HG02678 (cell line): ENCODE measurements around the gene HOATZ.

Experiments used
- ATAC-seq: cut with Tn5 transposase; IDR thresholded peaks from one replicate; pipeline ENCODE4 v1.9.1; 2021; ENCODE audit warnings: mild to moderate bottlenecking, moderate library complexity; ENCODE audit not compliant: unreplicated experiment

HOATZ gene

DNA sequence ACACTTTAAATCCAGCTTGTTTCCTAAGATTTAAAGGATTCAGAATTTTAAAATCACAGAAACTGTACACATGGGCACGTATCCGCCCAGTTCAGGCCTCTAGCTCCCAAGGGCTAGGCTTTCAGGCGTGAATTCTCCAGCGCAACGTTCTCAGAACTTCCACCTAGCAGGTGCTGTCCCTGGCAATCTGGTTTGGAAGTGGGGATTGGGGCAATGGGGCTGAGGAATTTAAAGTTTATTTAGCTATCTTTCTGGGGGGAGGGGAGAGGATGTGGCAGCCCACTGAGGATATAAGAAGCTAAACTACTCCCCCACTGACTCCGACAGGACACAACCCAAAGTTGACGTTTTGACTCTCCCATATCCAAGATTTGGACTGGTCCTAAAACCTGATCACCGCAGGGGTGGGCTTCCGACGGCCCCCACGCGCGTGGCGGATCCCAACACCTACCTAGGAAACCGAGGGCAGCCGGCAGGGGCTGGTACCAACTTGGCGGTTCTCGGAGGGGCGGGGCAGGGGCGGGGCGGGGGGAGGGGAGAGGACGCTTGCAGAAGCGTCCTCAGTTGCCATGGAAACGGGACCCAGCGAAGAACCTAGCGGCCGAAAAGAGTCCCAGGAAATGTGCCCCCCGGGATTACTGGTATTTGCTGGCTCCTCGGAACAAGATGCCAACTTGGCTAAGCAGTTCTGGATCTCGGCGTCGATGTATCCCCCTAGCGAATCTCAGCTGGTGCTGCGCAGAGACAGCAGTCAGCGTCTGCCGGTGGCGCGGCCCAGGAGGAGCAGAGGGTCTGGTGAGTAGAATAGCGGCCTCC, at the start of gene HOATZ:
TSS of gene HOATZ (plus strand) at position 563 of the 816 bp plus-strand sequence. CDS start at position 570, 7 bp downstream.
- no peak for ATAC-seq

DNA sequence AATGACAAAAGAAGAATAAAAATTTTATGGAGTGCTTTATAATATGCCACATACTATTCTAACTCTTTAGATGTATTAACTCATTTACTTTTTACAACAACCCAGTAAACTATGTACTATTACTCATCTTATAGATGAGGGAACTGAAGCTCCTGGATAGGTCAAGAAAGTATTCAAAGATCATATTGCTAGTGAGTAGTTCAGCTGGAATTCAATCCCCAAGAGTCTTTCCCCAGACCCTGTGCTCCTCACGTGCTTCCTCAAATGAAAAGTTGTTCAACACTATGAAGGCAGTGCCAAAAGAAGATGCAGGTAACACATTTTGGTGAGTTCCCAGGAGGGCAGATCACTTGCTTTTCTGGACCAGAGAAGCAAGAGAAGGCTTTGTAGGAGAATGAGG, 49.2 kb upstream of the HOATZ start:
- ATAC-seq = no peak

DNA sequence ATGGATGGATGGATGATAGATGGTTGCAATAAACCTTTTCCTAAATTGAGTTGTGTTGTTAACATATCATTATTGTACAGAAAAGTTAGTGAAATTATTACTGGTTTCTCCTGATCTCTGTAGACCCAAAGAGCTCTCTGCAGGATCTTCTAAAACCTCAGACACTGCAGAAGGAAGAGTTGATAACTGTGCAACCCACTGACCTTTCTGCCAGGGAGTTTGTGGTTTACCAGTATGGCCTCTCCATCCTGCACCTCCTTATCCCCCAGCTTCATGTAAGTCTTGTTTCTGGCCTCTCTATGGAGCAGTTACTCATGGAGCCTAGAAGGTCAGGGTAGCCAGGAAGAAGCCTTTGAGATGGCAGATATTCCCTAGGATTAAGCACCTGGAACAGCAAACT, 48.0 kb upstream of the HOATZ start:
- no peak for ATAC-seq

DNA sequence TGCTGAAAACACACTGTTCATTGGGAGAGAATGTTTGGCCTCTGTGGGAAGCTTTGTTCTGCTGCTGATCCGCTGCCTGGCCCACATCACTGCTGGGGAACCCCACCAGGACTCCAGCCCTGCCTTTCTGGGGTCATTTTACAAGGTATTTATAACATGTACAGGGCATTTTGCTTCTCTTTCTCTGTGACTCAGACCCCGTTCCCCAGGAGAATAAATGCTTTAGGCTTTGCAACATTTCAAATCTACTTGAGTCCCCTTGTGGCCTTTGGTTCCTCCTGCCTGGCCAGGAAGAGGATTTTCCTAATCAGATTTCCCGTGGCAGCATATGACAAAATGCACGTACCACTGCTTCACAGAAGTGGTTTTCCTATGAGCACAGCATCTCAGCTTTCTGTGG, 45.4 kb upstream of the HOATZ start:
- no peak for ATAC-seq

DNA sequence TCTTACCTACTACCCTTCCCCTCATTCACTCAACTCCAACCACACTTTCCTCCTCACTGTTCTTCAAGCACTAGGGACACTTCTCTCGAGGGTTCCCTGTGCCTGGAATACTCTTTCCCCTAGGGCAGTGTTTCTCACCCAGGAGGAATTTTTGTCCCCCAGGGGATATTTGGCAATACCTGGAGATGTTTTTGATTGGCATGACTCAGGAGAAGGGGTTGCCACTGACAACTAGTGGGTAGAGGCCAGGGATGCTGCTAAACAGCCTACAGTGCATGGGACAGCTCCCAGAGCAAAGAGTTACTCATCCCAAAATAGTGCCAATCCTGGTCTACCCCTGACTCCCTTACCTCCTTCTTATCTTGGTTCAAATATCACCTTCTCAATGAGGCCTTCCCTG, 42.4 kb upstream of the HOATZ start:
- ATAC-seq = no peak

DNA sequence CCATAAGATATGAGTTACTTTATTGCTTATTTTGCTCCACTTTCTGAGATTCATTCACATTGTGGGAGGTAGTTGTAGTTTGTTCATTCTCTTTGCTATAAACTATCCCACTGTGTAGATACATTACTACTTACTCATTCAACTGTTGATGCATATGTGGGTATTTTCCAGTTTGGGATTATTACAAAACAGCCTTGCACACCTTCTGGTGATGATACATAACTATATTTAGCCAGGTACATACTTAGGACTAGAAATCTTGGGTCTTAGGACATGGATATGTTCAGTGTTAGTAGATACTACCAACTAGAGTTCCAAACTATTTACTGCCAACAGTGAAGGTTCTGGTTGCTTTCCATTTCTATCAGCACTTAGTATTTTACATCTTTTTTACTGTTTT, 40.1 kb upstream of the HOATZ start:
- ATAC-seq = no peak

DNA sequence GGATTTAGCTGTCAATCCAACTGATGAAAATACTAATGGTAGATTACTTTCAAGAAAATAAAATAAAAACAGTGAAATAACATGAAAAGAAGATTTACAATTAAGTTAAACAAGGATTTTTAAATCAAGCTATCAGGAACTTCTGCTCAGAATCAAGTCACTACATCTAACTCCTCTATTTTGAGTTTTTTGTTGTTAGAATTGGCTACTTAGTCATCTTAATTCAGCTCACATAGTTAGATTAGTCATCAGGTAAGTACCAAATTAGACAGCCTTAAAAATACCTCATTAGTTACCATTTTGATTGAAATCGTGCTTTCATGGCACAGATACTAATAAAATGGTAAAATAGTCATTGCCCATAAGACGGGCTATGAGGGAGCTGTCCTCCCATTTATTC, 38.2 kb upstream of the HOATZ start:
- no peak for ATAC-seq

DNA sequence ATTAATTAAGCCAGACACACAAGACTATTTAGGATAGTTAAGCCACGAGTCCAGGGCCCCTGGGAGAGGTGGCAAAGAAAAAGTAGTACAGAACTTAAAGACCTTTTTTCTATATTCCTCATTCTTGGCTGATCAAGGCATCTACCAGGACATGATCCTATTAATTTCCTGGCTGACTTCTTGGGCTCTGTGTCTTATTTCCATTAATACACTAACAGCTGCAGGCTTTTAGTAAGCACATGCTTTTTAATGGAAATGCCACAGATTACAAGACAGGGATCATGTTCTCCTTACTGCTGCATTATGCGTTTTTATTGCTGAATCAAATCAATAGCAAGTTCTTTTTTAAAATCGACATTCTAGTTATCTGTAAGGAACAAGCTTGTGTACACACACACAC, 37.6 kb upstream of the HOATZ start:
- ATAC-seq = no peak

DNA sequence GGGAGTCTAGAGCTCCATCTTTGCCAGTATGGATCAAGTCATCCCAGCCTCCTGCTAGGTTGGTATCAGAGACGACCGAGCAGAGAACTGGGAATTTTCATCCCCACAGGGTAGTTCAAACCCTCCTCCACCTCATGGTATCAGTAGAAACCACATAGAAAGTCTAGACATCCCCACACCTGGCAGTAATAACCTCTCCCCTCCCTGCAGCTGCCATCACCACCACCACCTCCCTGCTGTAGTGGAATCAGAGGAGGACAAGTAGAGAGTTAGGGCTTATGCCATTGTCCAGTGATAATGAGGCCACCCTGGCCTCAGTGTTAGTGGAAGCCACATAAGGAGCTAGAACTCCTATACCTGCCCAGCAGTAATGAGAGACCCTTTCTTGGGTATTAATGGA, 36.7 kb upstream of the HOATZ start:
- ATAC-seq = no peak

DNA sequence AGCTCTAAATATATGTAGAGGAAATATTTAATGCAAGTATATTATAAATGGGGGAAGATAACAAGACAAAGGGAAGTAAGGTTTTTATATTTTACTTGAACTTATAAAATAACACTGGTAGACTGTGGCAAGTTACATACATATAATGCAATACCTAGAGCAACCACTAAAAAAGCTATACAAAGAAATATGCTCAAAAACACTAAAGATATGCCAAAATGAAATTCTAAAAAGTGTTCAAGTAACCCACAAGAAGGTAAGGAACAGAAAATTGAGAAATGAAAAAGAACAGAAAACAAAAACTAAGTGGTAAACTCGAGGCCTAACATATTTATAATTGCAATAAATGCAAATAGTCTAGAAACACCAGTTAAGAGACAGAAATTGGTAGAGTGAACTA, 34.9 kb upstream of the HOATZ start:
- no peak for ATAC-seq

DNA sequence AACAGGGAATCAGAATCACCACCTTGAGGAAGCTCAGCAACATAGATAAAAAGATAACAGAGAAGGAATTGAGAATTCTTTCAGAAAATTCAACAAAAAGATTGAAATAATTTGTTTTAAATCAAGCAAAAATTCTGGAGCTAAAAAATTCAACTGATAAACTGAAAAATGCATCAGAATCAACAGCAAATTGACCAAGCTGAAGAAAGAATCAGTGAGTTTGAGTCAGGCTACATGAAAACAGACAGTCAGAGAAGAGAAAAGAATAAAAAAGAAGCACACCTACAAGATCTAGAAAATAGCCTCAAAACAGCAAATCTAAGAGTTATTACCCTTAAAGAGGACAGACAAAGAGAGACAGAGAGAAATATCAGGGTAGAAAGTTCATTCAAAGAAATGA, 31.1 kb upstream of the HOATZ start:
- no peak for ATAC-seq

DNA sequence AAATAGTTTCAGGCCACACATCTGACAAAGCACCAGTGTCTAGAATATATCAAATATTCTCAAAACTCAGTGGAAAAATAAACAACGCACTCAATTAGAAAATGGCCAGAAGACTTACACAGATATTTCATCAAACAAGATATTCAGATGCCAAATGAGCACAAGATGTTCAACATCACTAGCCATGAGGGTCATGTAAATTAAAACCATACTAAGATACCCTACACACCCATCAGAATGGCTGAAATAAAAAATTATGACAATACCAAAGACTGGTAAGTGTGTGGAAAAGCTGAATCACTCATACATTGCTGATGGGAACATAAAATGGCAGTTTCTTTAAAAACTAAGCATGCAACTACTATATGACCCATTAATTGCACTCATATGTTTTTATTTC, 24.1 kb upstream of the HOATZ start:
- ATAC-seq = no peak

DNA sequence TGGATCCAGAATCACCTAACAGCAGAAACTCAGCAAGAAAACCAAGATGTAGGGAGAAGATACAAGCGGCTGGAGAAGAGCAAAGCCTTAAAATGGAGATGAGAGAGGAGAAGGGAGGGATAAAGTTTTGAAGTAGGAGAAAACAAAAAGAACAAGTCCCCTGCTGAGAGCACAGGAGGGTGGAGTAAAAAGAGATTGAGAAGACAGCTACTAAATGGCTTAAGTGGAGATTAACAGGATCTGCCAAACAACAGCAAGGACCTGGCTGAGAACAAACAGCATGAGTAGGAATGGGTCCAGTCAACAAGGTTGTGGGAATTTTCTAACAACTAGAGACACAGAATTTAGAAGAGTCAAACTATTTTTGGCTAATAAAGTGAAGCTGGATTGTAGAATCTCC, 20.5 kb upstream of the HOATZ start:
- ATAC-seq = no peak

DNA sequence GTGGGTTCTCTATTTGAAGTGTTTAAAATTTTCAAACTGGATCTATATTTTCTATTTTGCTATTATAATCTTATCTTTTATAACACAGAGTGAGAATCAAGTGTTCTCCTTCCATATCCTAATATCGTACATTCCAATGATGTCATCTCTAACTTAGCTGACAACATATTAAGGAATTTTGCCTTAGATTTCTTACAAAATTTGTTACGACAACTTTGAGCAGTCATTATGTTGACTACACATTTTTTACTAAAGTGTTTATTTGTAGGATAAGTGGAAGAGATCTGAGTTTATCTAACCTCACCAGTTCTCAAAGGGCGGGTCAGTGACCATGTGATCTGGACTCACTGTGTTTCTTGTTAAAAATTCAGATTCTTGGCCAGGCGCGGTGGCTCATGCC, 15.1 kb upstream of the HOATZ start:
- no peak for ATAC-seq

DNA sequence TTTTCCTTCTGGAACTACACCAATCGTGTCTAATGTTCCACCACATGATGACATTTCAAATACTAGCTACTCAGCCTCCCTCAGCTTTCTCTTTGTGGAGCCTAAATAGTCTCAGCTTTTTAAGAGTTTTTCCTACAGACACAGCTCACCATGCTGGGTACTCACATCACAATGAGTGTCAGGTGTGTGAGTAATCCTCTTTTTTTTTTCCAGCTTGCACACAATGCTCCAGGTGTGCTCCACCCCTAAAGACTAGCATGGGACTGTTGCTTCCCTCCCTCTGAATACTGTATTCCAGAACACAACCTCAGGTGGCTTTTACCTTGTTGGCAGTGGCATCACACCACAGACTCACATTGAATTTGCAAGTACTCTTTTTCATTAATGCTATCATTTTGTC, 14.1 kb upstream of the HOATZ start:
- ATAC-seq = no peak

DNA sequence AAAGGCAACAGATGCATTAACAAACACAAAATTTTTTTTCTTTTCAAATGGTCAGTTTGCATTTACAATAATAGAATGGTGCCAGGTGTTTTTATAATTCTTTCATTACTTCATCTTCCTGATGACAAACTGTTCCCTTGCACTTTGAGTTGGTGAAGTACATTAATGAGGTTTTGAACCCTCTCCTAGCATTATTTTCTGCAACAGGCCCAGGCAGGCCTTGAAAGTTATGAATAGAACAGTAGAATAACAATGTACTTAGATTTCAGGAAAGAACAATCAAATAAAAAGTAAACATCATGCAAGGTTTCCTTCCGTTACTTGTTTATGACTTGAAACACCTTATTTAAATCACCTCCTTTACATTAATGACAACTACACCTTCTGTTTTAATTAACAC, 12.0 kb upstream of the HOATZ start:
- ATAC-seq = no peak

DNA sequence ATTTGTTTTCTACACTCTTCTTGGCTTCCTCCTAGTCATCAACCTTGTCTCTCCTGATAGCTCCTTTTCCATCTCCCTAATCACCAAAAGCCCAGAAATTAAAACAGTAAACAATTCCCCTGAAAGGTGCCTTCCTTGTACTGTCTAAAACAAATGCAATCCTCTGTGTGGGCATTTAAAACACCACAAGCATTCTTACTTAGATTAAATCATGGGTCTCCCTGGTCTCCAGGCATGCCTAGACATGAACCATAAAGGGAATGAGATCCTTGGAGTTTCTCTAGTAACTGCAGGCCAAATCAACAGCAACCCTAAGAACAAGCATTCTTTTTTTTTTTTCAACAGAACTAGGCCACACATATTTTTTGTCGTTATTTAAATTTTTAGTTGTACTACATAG, 4.3 kb upstream of the HOATZ start:
- ATAC-seq = no peak

DNA sequence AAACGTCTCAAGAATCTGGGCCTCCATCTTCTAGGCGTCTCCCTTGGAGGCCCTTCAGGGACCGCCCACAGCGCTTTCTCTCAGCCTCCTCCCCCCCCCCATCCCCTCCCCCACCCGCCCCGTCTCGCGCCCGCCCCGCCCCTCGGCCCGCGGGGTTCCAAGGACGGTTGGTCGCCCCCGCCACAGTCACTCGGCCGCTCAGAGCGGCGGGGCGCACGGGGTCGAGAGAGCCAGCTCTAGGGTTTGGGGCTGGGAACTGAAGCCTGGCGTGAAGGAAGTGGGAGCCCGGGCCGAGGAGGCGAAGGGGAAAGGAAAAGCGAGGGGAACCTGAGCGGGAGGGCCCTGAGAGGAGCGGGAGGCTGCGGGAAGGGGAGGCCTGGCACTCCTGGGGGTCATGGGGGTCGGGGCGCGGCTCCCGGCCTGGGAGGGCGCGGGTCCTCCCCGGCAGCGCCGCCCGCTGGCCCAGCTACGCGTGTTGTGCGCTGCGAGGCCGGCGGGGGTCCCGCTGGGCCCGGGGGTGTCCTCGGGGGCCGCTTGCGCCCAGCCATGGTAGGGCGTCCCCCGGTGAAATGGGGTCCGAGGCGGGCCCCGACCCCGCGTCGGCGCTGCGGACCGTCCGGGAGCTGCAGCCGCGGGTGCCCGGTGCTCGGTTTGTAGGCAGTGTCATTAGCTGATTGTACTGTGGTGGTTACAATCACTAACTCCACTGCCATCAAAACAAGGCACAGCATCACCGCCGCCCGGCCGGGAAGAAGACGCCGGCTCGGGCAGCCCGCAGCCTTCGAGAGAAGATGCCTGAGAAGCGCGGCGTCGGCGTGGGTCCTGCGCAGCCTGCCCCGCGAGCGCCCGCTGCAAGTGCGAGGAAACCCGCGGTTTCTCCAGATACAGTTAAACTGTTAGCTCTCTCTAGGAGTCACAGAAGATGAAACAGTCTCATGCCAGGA, 2.0 kb upstream of the HOATZ start, which contains the start of gene BTG4:
TSS of gene BTG4 (minus strand) at position 91 of the 944 bp plus-strand sequence. CDS start 13,610 bp downstream, outside the sequence.
- ATAC-seq = no peak

DNA sequence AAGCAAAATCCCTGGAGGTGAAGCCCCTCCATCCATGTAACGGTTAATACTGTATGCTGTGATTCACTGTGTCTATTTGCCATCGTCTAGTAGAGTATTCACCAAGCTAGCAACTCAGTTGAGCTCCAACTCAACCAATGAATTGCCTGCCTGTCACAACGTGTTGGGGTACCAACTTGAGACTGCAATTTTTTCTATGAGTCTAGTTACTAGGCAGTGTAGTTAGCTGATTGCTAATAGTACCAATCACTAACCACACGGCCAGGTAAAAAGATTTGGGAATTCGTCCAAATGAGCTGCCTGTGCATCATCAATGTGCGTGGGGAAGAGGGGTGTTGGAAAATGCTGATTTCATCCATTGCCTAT, 1.4 kb upstream of the HOATZ start:
- no peak for ATAC-seq

DNA sequence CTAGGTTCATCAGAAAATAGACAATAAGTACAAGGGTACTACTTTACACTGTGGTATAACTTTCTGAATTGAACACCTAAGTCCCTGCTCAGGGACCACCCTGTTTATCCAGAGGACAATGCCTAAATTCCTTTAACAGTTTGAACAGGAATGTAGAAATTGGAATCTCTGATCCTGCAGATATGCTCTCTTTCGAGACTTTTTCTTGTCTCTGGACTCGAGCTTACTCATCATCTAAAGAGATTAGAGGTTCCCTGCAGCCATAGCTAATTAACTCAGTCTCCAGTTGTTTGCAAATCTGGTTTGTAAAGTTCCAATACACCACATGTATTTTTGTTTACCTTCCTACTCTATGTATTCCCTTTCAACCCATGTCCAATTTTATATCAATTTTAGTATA, 1.0 kb downstream of the HOATZ start:
- ATAC-seq = no peak

DNA sequence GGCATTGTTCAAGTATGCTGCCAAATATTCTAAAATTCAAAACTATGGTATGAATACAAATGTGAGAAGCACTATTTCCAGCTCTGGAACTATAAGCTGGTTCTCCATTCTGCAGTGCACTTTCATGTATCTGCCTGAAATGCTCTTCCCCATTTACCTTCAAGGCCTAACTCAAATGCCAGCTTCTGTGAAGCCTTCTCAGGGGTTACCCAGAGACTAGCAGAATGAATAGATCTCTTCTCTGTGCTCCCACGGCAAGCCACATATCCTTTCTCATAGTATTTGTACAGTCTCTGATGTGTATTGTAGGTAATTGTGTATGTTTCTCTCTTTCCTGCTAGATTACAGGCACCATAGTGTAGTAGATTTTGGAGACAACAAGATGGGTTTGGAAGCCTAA, 4.1 kb downstream of the HOATZ start:
- no peak for ATAC-seq

DNA sequence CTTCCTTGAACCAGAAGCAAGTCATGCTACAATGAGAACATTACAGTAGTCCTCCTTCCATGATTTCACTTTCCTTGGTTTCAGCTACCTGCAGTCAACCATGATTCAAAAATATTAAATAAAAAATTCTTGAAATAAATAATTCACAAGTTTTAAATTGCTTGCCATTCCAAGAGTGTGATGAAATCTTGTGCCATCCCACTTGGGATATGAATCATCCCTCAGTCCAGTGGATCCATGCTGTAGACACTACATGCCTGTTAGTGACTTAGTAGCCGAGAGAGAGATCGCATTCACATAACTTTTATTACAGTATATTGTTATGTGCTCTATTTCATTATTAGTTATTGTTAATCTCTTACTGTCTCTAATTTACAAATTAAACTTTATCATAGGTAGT, 6.0 kb downstream of the HOATZ start:
- ATAC-seq = no peak
